Heart right ventricle (tissue), 16 donors: ENCODE results near the gene LAPTM5. TPM values are rescaled to one million over a fixed set of nuclear protein-coding genes. Genes with fewer than 3 reads are reported as not detected.

Experiments
- ATAC-seq, 8 donors: fragments of 200-7000 bp; cut with Tn5 transposase; one replicate each; pipeline ENCODE4 v1.9.1; 2020; ENCODE audit warnings: mild to moderate bottlenecking in 8 of 8, moderate library complexity in 8 of 8, moderate number of reproducible peaks in 1 of 8
- DNase-seq, 2 donors: peaks; one replicate each; pipeline ENCODE4 v3.0.0-alpha.2; 2020
- H3K27ac ChIP-seq, 10 donors: fragments of 200-600 bp; sonication (generic) in 2 of 10; one replicate each; pipeline versions ENCODE4 v1.5.0 to v1.8.0; 2020 to 2022; ENCODE audit warnings: mild to moderate bottlenecking in 3 of 10
- H3K27me3 ChIP-seq, 7 donors: fragments of 200-600 bp; one replicate each; pipeline ENCODE4 v1.8.0; 2021 to 2022; ENCODE audit warnings: mild to moderate bottlenecking in 2 of 7
- H3K36me3 ChIP-seq, 9 donors: fragments of 200-600 bp; sonication (generic) in 1 of 9; one replicate each; pipeline versions ENCODE4 v1.5.0 to v1.8.0; 2020 to 2022; ENCODE audit warnings: mild to moderate bottlenecking in 2 of 9
- H3K4me1 ChIP-seq, 9 donors: fragments of 200-600 bp; sonication (generic) in 1 of 9; one replicate each; pipeline versions ENCODE4 v1.5.0 to v1.8.0; 2020 to 2022; ENCODE audit warnings: mild to moderate bottlenecking in 4 of 9
- H3K4me3 ChIP-seq, 10 donors: fragments of 200-600 bp; sonication (generic) in 2 of 10; one replicate each; pipeline versions ENCODE4 v1.5.0 to v1.8.0; 2020 to 2022; ENCODE audit warnings: mild to moderate bottlenecking in 7 of 10, moderate library complexity in 2 of 10
- H3K9me3 ChIP-seq, 11 donors: fragments of 200-600 bp in 10 of 11; sonication (generic) in 2 of 11; one replicate each; pipeline versions ENCODE4 v1.5.0 to v1.8.0; 2013 to 2022; ENCODE audit warnings: mild to moderate bottlenecking in 2 of 11, control low read depth in 1 of 11, moderate library complexity in 1 of 11
- CTCF ChIP-seq, 9 donors: fragments of 200-600 bp; sonication (generic) in 2 of 9; IDR thresholded peaks; one replicate each; pipeline versions ENCODE4 v1.5.0 to v1.8.0; 2021 to 2022; ENCODE audit warnings: antibody characterized with exemption in 9 of 9, mild to moderate bottlenecking in 5 of 9, moderate library complexity in 1 of 9
- WGBS, 2 donors: extraction: QIAGEN DNeasy Blood & Tissue Kit; methylation state at CpG; one replicate each; pipeline ENCODE4 v1.1.7; 2013; ENCODE audit warnings: inconsistent platforms in 1 of 2; 5-methylcytosine and 5-hydroxymethylcytosine counted together
- intact Hi-C, 10 donors: fragments of 100-400 bp; cut with DNase I; formaldehyde crosslinking; loops; one replicate each; pipeline versions ENCODE4 v1.11.1 to v1.14.2; 2022
- polyA plus RNA-seq, 2 donors: library from polyadenylated mRNA; stranded (reverse); fragments of 200-250 nt; gene quantifications; one replicate each; pipeline ENCODE4 v1.2.3, GENCODE V29; 2013
- total RNA-seq, 10 donors: library from RNA; stranded (reverse); fragmentation: NEBNext Ultra II Directional in 3 of 10; extraction: Animal tissue kit (Norgen Biotek cat#: 25700) in 3 of 10; gene quantifications; one replicate each; pipeline versions ENCODE4 v1.2.1 to v1.2.4, GENCODE V29; 2021 to 2023
- donor health status: Arrhythmogenic right ventricular cardiomyopathy.
- donor health status: ischemic (EF 13 %, LVEDD 7.1; RV severe dilation, severe dysfunction).
- donor health status: healthy with polysubstance abuse.
- donor health status: DM: no; HTN: yes; CAD: no.
- donor health status: DM: no; HTN: no; CAD: no.
- donor health status: ischemic (EF 25% LVEDD 6.9; RV normal size, moderate dysfunction).
- donor health status: ischemic (EF 25% LVEDD 5.7; RV mildly dilated, moderate dysfunction).
- donor health status: healthy.
- donor health status: DM: yes; HTN: yes; CAD: no.
- donor health status: Ischemic cardiomyopathy.
- donor health status: ischemic (EF 35%, LVEDD 5.7; RV mildly dilated, moderate dysfunction).
- donor health status: nonischemic (EF 11% LVEDD 7.7; RV severe dilation, severe dysfunction).
- donor health status: DM: yes; HTN: yes; CAD: no.
- donor health status: PGD.
- donor health status: ischemic (EF 29% LVEDD 5.4; RV normal size, mild dysfunction).
- donor health status: nonischemic (EF 23%, LVEDD 6.1; RV moderate dilation, normal function).

The LAPTM5 gene
- total and polyA plus RNA-seq, 12 donors, result 5.9 to 114 (median 13.9) TPM

DNA sequence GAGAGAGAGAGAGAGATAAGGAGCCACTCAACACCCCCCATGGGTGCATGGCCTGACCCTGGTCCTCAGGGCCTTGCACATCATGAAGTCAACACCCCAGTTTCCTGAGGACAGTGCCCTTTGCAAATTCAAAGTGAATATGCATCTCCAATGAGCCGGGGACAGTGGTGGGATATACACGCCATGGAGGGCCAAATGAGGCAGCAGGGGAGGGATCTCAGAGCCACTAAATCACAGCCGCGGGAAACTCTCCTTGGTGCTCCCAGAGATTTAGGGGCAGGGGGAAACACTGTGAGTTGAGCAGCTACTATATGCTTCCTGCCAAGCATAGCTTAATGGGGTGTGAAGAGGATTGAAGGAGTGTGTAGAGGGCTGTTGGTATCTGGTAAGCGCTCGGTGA lies 69.7 kb downstream of the LAPTM5 start:
- DNase-seq (no peak), ATAC-seq (no peak)
- Histone ChIP-seq H3K27me3 (peaks cover 0 to 78% (median 54%) of the 10 kb centered on the region in 7 donors), H3K27ac (no peak overlapping the region), H3K36me3 (no peaks in the 10 kb centered on the region), H3K4me3 (no peak overlapping the region), H3K4me1 (peaks cover 0 to 12% (median 0%) of the 10 kb centered on the region in 9 donors), H3K9me3 (no peaks in the 10 kb centered on the region)
- intact Hi-C loops, result loop anchor here in 1 of 10 donors (10.0 kb wide), 1 partner anchor 163 kb away; no protein-coding TSS in a partner anchor
- WGBS, 2 donors, result 89 to 90% methylated on average over 6 of the region's 6 CpGs
- no peak for TF ChIP-seq CTCF (IDR thresholded peaks at IDR 0.05)

- no peak overlapping the region for H3K4me3 ChIP-seq
- peaks cover 0 to 18% (median 0%) of the 10 kb centered on the region in 9 donors for H3K4me1 ChIP-seq
- intact Hi-C loops, result loop anchor here in 1 of 10 donors (10.0 kb wide), 1 partner anchor 162 kb away; no protein-coding TSS in a partner anchor
- TF ChIP-seq CTCF (IDR thresholded peaks at IDR 0.05), result no peak
- WGBS, 2 donors, result 45 to 56% methylated on average over 10 of the region's 10 CpGs
- no peaks in the 10 kb centered on the region for H3K9me3 ChIP-seq
- ATAC-seq (no peak), DNase-seq (no peak)
- H3K27ac ChIP-seq, result no peak overlapping the region
- H3K27me3 ChIP-seq, result peaks cover 0 to 74% (median 55%) of the 10 kb centered on the region in 7 donors
- no peaks in the 10 kb centered on the region for H3K36me3 ChIP-seq
Measured at GRCh38 chr1:30686236-30686935, 71.2 kb downstream of the LAPTM5 start.

GRCh38 chr1:30685796-30686165 lies 71.8 kb downstream of the LAPTM5 start:
- TF ChIP-seq CTCF (IDR thresholded peaks at IDR 0.05), result no peak
- H3K4me3 ChIP-seq, result no peak overlapping the region
- ATAC-seq, result peak in 2 of 8 donors; percentile 13 to 25
- intact Hi-C loops, result loop anchor here in 1 of 10 donors (10.0 kb wide), 1 partner anchor 161 kb away; no protein-coding TSS in a partner anchor
- no peaks in the 10 kb centered on the region for H3K36me3 ChIP-seq
- H3K27ac ChIP-seq, result no peak overlapping the region
- no peak for DNase-seq
- 21 to 33% methylated on average over 11 of the region's 11 CpGs for WGBS, 2 donors
- peaks cover 0 to 77% (median 54%) of the 10 kb centered on the region in 7 donors for H3K27me3 ChIP-seq
- peaks cover 0 to 18% (median 0%) of the 10 kb centered on the region in 9 donors for H3K4me1 ChIP-seq
- H3K9me3 ChIP-seq, result no peaks in the 10 kb centered on the region

- H3K27me3 ChIP-seq, result peaks cover 0 to 77% (median 58%) of the 10 kb centered on the region in 7 donors
- no peaks in the 10 kb centered on the region for H3K9me3 ChIP-seq
- intact Hi-C loops, result loop anchor here in 1 of 10 donors (10.0 kb wide), 1 partner anchor 160 kb away; no protein-coding TSS in a partner anchor
- H3K4me1 ChIP-seq, result peaks cover 0 to 18% (median 0%) of the 10 kb centered on the region in 9 donors
- 6% methylated on average over 52 to 55 of the region's 56 CpGs for WGBS, 2 donors
- H3K4me3 ChIP-seq, result peak overlapping the region in 1 of 10 donors; percentile 10
- peak in 2 of 9 donors; percentile 24 to 30 for TF ChIP-seq CTCF (IDR thresholded peaks at IDR 0.05)
- DNase-seq, result peak in 1 of 2 donors; percentile 23
- peak; percentile 29 to 83 (median 55) for ATAC-seq
- H3K36me3 ChIP-seq, result no peaks in the 10 kb centered on the region
- H3K27ac ChIP-seq, result no peak overlapping the region
Measured at GRCh38 chr1:30684881-30685795, 72.4 kb downstream of the LAPTM5 start.
